PC-9 (cell line): ENCODE measurements around the gene SORCS2.

ENCODE experiments used
- EZH2 ChIP-seq: fragments of 200-600 bp; sonication (generic); IDR thresholded peaks from 2 replicates; pipeline ENCODE4 v1.8.0; 2017; ENCODE audit warnings: antibody characterized with exemption, low read depth
- TF ChIP-seq, protein P1 (sequence below): fragments of 200-600 bp; sonication (generic); conservative IDR thresholded peaks from 2 replicates; pipeline ENCODE4 v1.6.1; 2017; ENCODE audit warnings: mixed run types, antibody characterized with exemption, mild to moderate bottlenecking, moderate library complexity

DNA sequence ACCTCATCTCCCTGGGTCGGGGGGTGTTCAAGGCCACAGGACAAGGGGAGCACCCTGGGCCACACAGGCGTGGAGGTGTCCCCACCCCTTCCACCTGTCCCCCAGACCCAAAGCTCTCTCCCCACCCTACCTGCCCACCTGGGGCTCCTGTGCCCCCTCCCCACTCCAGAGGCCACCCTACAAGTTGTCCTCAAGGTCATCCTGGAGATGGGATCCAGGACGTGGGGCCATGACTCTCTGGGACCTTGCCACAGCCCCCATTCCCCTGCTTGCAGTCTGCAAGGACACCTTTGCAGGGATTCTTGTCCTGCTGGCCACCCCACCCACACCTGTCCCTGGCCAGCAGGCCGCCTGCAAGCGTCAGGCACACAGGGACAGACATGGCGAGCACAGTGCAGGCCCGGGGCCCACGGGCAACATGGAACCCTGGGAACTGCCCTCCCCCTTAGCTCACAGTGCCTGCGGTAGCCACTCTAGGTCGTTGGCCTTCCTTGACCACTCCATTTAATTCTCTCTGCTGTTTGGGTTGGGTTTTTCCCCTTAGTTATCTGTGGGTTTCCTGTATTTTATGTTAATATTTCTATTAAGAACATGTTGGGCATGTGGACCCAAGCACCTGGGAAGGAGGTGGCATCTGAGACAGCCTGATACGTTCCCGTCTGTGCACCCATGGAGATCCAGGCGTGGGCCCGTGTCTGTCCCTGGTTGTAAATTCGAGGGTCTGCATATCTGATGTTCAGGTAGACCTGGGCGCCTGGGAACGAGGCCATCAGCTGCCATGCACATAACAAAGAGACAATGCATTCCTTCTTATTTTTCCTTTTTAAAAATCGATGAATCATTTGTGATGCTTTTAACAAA lies 549.8 kb downstream of the SORCS2 start:
- TF ChIP-seq, protein P1, sequence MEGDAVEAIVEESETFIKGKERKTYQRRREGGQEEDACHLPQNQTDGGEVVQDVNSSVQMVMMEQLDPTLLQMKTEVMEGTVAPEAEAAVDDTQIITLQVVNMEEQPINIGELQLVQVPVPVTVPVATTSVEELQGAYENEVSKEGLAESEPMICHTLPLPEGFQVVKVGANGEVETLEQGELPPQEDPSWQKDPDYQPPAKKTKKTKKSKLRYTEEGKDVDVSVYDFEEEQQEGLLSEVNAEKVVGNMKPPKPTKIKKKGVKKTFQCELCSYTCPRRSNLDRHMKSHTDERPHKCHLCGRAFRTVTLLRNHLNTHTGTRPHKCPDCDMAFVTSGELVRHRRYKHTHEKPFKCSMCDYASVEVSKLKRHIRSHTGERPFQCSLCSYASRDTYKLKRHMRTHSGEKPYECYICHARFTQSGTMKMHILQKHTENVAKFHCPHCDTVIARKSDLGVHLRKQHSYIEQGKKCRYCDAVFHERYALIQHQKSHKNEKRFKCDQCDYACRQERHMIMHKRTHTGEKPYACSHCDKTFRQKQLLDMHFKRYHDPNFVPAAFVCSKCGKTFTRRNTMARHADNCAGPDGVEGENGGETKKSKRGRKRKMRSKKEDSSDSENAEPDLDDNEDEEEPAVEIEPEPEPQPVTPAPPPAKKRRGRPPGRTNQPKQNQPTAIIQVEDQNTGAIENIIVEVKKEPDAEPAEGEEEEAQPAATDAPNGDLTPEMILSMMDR = no peak
- no peak for TF ChIP-seq EZH2
